ENCODE results near the gene SHC1. TPM values are rescaled to one million over a fixed set of nuclear protein-coding genes. Genes with fewer than 3 reads are reported as not detected.

Gene SHC1
- total and polyA plus RNA-seq, 2 experiments from 2014 or later = 66.8 to 80.3 TPM

GRCh38 chr1:154962795-154963330 is 7.7 kb downstream of the SHC1 start:
- Histone ChIP-seq H3K4me3 (peak overlapping the region; percentile 79), H3K27ac (peak overlapping the region; percentile 99)

GRCh38 chr1:154962156-154962749 is 8.3 kb downstream of the SHC1 start:
- Histone ChIP-seq H3K27me3 (no peaks in the 10 kb centered on the region), H3K27ac (peak overlapping the region; percentile 99), H3K36me3 (peaks cover 9% of the 10 kb centered on the region), H3K4me3 (peak overlapping the region; percentile 79), H3K4me1 (ENCODE audit: low read depth) (peaks cover 12% of the 10 kb centered on the region), H3K9me3 (ENCODE audit: low read depth) (no peaks in the 10 kb centered on the region)
- DNase-seq (ENCODE audit: low read depth in 1 of 2, low spot score in 1 of 2) = peak; percentile 32 to 45
- TF ChIP-seq CTCF (IDR thresholded peaks at IDR 0.05; ENCODE audit: low read depth, low read length) = no peak

More at GRCh38 chr1:154962795-154963330, 7.7 kb downstream of the SHC1 start:
- Histone ChIP-seq H3K27me3 (no peaks in the 10 kb centered on the region), H3K4me1 (ENCODE audit: low read depth) (peaks cover 12% of the 10 kb centered on the region), H3K36me3 (peaks cover 12% of the 10 kb centered on the region), H3K9me3 (ENCODE audit: low read depth) (no peaks in the 10 kb centered on the region)
- no peak for TF ChIP-seq CTCF (IDR thresholded peaks at IDR 0.05; ENCODE audit: low read depth, low read length)
- DNase-seq (ENCODE audit: low read depth in 1 of 2, low spot score in 1 of 2) = no peak

DNA sequence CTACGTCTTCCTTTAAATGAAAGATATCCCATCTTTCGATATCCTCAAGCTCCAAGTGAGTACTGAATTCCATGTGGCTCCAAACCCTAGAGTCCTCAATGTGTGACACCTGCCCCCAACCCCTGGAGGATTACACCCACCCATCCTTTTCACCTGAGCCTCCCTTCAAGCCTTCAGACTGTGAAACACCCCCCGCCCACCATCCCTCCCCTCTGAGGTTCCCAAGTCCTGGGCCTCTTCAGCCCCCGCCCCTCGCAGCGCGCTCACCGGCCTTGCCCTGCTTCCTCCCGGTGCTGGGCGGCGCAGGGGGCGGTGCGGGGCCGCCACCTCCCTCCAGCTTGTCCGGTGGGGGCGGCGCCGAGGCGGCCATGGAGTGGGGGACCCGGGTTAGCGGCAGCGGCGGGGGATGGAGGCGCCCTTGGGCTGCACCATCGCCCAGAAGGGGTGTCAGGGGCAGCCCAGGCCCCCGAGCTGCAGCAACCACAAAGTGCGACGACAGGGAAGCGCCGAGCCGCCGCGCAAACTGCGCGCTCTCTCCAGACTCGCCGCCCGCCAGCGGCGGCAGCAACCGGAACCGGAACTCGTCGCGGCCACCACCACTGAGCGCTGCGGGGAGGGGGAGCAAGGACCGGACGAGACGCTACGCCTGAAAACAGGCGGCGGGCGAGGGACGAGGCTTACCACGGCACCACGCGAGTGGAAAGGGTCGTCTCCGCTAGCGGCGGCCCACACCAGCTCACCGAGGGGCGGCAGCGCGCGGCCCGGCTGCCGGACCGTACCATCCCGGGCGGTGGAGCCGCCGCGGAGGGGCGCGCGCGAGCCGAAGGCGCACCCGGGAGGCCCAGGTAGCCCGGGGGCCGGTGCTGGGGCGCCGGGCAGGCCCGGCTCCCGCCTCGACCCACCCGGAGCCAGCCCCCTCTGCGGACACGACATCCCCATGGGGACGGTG is 9.1 kb downstream of the SHC1 start, which contains the start of gene PYGO2:
Gene PYGO2 (minus strand): TSS at position 576 of the 949 bp plus-strand sequence. CDS start 206 bp downstream, at position 370.
- peak; percentile 34 for TF ChIP-seq CTCF (IDR thresholded peaks at IDR 0.05; ENCODE audit: low read depth, low read length)
- peaks cover under 1% of the 10 kb centered on the region for H3K36me3 ChIP-seq
- no peaks in the 10 kb centered on the region for H3K9me3 ChIP-seq (ENCODE audit: low read depth)
- peak within 1 kb of the TSS; percentile 99 for H3K27ac ChIP-seq
- H3K4me1 ChIP-seq (ENCODE audit: low read depth) = peaks cover 15% of the 10 kb centered on the region
- H3K27me3 ChIP-seq = no peaks in the 10 kb centered on the region
- peak; percentile 85 to 89 for DNase-seq (ENCODE audit: low read depth in 1 of 2, low spot score in 1 of 2)
- H3K4me3 ChIP-seq = peak within 1 kb of the TSS; percentile 79

- Histone ChIP-seq H3K9me3 (ENCODE audit: low read depth) (no peaks in the 10 kb centered on the region), H3K4me3 (peak overlapping the region; percentile 79), H3K27me3 (no peaks in the 10 kb centered on the region), H3K4me1 (ENCODE audit: low read depth) (peaks cover 17% of the 10 kb centered on the region), H3K36me3 (no peaks in the 10 kb centered on the region), H3K27ac (peak overlapping the region; percentile 99)
- no peak for TF ChIP-seq CTCF (IDR thresholded peaks at IDR 0.05; ENCODE audit: low read depth, low read length)
- no peak for DNase-seq (ENCODE audit: low read depth in 1 of 2, low spot score in 1 of 2)
Observed at GRCh38 chr1:154960446-154961136, 10.0 kb downstream of the SHC1 start.

GRCh38 chr1:154959426-154959780 is 11.1 kb downstream of the SHC1 start:
- Histone ChIP-seq H3K4me1 (ENCODE audit: low read depth) (peaks cover 26% of the 10 kb centered on the region), H3K27ac (no peak overlapping the region), H3K9me3 (ENCODE audit: low read depth) (no peaks in the 10 kb centered on the region), H3K36me3 (no peaks in the 10 kb centered on the region), H3K4me3 (no peak overlapping the region), H3K27me3 (no peaks in the 10 kb centered on the region)
- TF ChIP-seq CTCF (IDR thresholded peaks at IDR 0.05; ENCODE audit: low read depth, low read length) = no peak
- DNase-seq (ENCODE audit: low read depth in 1 of 2, low spot score in 1 of 2) = no peak

All from cardiac muscle cell (in vitro differentiated cells and primary cell).